ENCODE data around the gene SDF4. TPM values are rescaled to one million over a fixed set of nuclear protein-coding genes. Genes with fewer than 3 reads are reported as not detected.
"Not testable (repeated sequence)": the region's sequence is repeated elsewhere in the genome, so short reads cannot be mapped to it uniquely, and the experiment has no call there.

SDF4 gene
- total RNA-seq, 2 experiments from 2014 or later, result 142 to 147 TPM

DNA sequence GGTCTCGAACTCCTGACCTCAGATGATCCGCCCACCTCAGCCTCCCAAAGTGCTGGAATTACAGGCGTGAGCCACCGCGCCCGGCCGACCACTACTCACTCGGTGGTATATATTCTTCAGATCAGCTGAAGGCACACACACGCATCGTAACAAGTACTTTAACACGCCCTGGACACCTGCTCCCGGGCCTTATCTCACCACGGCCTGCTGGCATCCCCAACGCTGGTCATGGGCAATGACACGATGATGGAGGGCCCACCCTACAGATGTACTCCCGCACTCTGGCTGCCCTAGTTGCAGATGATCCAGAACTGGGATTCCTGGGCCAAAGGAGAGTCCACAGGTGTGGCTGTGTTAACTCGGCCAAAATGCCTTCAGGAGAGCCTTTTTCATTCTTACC, 30.3 kb upstream of the SDF4 start:
- CTCF ChIA-PET, result no interaction called here

DNA sequence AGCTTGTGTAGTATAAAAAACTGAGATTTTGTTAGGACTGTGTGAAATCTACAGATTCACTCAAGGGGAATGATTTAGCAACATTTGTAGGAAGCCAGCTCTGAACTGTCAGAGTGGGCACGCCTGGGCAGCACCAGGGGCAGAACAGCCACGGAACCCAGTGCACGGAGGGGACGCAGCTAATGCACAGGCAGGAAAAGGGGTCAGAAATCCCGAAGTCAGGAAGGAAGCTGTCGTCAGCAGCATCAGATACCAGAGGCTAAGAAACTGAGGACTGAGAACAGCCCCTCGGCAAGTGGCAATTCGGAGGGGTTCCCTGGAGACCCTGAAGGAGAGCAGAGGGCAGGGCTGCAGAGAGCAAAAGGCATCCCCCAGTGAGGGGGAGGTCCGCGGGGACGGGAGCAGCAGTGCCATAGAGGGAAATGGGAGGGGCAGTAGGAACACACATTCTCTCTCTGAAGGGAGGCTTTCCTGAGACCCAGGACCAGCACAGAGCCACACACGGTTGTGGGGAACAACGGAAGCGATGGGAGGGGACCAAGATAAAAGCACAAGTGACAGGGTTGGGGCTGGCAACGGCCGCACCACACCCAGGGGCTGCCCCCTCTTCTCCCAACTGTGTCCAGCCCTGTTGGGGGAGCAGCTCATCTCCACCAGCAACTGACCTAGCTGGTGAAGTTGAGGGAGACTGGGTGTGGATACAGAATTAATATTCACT, 29.2 kb upstream of the SDF4 start:
- POLR2A ChIA-PET, result no interaction called here
- CTCF ChIA-PET, result interaction anchor here (0.7 to 0.9 kb wide), 3 partner anchors 10 to 31 kb away, joined by 3 to 5 read pairs (median 3); no protein-coding TSS in a partner anchor

More for the DNA sequence above, 30.3 kb upstream of the SDF4 start:
- POLR2A ChIA-PET, result no interaction called here

DNA sequence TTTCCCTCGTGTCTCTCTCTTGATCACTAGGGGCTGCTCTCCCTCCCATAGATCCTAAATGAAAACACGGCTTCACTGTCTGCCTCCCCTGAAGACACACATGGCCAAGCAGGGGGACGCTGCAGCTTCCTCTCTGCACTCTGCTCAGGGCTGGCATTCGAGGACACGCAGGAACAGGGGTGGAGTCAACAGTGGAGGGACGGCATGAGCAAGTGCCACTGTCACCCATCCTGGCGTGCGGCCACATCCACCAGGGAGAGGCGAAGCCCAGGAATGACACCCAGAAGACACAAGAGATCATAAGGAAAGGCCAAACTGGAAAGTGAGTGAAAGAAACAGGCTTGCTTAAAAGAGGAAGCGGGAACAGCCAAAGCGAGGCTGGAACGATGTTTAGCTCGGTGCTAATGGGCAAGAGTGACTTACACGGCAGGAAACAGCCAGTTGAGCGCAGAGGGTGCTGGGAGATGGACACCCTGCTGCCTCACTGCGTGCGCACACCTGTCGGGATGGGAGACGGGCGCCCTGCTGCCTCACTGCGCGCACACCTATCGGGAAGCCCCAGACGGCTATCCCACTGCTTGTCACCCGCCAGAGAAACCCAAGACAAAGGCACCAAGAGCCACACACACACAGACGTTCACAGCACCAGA, 28.3 kb upstream of the SDF4 start:
- ChIA-PET POLR2A (interaction anchor here (0.7 kb wide), 1 partner anchor 44 kb away, joined by 3 read pairs; no protein-coding TSS in a partner anchor), CTCF (no interaction called here)

DNA sequence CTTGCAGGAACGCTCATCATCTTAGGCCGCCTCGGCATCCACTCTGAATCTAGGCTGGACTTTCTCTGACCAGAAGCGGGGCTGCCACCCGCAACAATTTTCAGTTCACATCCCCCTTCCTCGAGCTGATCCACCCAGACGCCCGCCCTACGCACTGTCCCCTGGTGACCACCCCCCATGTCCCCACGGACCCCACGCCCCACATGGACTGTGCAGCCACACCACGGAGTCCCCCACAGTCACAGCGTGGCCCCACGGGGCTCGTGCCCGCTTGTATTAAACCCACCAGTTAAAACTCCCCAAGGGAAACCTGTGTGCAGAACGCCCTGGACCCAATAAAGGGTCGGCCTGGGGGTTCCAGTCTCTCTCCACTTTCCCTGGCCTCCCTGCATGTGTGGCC, 27.7 kb upstream of the SDF4 start:
- POLR2A ChIA-PET, result no interaction called here
- CTCF ChIA-PET, result no interaction called here

DNA sequence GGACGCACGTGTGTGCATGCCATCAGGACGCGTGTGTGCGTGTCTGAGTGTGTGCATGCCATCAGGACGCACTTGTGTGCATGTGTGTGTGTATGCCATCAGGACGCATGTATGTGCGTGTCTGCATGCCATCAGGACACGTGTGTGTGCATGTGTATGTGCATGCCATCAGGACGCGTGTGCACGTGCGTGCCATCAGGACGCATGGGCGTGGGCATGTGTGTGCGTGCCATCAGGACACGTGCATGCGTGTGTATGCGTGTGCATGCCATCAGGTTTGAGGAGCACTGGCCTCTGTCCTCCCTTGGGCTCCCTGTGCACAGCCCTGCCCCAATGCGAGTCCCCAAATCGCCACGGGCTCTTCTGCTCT, 27.3 kb upstream of the SDF4 start:
- ChIA-PET CTCF (no interaction called here), POLR2A (no interaction called here)

DNA sequence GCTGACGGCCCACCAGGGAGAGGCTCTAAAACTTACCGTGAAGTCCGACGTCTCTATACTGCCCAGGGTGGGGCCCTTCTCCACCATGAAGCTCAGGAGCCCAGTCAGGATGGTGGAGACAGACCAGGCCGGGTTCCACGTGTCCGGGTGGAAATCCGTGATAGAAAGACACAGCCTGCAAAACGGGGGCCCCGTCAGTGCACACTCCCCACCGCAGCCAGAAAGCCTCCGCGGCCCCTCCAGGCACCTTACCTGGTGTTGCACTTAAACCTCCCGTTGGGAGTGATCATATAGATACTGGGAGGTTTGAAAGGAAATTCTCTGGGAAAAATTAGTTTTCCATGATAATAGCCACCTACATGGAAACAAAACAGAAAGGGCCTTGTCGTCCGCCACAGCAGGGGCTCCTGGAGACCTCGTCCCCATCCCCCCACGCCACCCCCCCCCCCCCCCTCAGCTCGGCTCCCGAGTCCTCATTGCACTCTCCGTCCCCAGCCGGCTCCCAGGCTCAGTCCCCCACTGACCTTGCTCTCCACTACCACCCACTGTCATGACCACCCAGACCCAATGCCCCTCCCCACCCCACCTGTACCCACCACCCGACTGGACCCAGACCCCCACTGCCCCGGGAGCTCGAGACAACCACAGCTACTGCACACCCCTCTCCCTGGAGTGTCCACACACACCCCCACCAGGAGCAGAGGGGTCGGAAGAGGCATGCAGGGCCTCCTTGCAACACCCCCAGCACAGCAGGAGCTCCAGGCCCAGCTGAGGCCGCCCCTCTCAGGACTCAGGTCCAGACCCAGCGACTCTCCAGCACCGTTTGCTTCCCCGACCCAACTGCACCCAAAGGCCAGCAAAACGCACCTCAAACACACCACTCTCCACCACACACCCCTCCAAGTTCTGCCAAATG, 25.4 kb upstream of the SDF4 start:
- CTCF ChIA-PET, result interaction anchor here (0.7 kb wide), 1 partner anchor 14 kb away, joined by 3 read pairs; no protein-coding TSS in a partner anchor
- POLR2A ChIA-PET, result interaction anchor here (0.6 kb wide), 1 partner anchor 137 kb away, joined by 4 read pairs; no protein-coding TSS in a partner anchor

DNA sequence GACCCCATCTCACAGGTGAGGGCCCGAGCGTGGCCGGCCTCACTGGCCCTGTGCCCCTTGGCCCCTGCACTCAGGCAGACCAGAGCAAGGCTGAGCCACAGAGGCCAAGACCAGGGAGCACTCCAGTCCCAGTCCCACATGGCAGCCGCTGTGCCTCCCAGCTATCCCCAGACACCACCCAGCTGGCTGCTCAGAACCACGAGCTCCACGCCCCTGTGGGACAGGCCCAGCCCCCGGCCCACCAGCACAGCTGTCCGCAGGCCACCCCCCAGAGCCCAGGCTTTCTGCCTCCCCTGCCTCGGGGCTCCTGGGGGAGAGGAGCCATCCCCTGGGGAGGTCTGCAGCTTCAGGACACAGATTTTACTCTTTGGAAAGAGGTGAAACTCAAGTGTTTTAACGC, 23.8 kb upstream of the SDF4 start:
- CTCF ChIA-PET, result interaction anchor here (1.4 kb wide), 1 partner anchor 9 kb away, joined by 5 read pairs; no protein-coding TSS in a partner anchor
- POLR2A ChIA-PET, result no interaction called here

DNA sequence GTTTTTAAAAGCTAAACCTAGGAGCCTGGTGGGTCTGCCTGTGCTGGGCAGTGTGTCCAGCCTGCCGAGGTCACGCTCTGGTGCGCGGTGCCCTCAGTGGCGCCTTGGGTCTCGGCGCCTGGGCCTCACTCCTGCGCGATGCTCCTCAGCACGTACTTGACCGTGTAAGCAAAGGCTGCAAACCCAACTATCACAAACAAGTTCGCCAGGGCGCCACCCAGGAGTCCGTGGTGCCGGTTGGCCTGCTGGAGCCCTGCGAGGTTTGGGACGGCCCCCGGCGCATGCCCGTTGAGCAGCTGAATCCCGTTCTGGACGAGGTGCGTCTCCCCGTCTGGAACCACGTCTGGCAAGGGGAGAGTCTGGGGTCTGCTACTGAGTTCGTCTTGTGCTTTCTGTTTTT, 23.3 kb upstream of the SDF4 start:
- ChIA-PET CTCF (interaction anchor here (0.7 to 1.4 kb wide), 2 partner anchors 9 to 37 kb away, joined by 3 to 5 read pairs; no protein-coding TSS in a partner anchor), POLR2A (no interaction called here)

DNA sequence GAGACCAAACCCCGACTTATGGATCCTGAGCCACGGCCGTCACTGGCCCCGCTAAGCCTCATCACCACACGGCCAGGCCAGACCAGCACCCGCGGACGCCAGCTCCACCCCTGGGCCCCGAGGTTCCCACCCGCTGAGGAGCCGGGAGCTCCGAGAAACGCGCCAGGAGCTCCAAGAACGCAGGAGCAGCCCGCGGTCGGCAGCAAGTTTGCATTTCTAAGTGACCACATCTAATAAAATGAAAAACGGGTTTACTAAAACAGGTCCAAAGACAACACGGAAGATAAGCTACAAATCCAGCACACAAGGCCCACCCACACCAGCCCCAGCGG, 22.8 kb upstream of the SDF4 start:
- ChIA-PET POLR2A (no interaction called here), CTCF (interaction anchor here (0.7 to 1.4 kb wide), 2 partner anchors 9 to 37 kb away, joined by 3 to 5 read pairs; no protein-coding TSS in a partner anchor)

DNA sequence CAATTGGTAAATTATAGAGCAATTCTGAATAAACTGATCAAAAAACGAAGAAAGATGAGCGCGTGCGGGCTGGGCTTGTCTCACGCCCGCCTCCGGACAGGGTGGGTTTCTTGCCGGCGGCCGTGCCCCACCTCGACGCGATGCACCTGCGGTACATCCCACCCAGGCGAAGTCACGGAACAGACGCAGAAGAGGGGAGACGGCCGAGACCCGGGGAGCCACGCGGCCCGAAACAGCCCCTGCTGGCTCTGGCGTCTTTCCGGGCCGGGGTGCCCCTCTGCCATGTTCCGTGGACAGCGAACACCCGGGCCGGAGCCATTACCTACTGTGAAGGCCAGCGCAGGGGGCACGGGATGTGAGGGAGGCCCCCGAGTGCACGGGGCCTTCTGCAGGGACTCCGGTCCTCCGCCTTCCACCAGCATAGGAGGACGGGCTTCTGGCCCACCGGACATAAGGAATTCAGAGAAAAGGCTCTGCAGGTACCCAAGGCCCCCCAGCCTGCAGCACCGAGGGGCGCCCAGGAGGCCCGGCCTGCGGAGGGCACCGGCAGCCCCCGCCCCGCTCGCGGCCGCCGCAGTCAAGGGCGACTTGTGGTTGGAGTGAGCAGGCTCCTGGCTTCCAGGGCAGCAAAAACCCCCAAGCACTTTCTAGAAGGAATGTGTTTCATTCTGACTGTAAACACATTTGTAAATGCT, 22.3 kb upstream of the SDF4 start:
- CTCF ChIA-PET, result interaction anchor here (1.4 kb wide), 1 partner anchor 10 kb away, joined by 5 read pairs; no protein-coding TSS in a partner anchor
- POLR2A ChIA-PET, result no interaction called here

DNA sequence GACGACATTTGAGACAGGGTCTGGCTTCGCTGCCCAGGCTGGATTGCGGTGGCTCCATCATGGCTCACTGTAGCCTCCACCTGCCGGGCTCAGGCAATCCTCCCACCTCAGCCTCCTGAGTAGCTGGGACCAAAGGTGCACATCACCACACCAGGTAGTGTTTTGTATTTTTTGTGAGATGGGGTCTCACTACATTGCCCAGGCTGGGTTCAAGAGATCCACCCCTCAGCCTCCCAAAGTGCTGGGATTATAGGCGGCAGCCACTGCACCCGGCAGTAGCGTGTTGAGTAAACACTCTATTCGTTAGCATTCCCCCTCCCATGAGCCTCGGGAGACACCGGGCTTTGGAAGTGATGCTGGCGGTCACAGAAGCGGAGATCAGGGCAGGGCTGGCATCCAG, 21.5 kb upstream of the SDF4 start:
- ChIA-PET CTCF (interaction anchor here (3.9 kb wide), 1 partner anchor 132 kb away, joined by 26 read pairs; no protein-coding TSS in a partner anchor), POLR2A (no interaction called here)

DNA sequence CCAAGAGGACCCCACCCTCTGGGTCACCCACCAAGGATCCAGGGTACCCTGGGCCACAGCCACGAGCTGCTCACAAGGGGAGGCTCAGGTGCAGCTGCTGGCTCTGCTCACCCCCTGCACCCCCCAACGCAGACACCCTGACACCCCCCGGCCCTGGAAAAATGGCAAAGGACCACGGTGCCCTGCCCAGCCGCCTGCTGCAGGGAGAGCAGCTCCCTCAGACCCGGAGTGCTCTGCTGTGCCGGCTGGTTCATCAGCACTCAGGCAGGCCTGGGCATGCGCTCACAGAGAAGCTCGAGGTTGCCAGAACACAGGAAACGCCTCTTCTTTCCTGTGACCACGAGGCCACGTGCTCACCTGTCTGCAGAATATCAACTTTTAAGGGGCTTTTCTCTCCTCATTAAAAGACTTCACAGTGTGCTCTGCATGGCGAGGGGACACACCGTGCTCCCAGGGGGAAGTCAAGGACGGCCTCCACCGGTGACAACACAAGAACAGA, 19.0 kb upstream of the SDF4 start:
- CTCF ChIA-PET, result interaction anchor here (0.7 to 3.9 kb wide), 9 partner anchors 10 to 218 kb away, joined by 3 to 26 read pairs (median 4); partner anchors contain the start of gene UBE2J2
- POLR2A ChIA-PET, result interaction anchor here (0.6 kb wide), 2 partner anchors 39 to 153 kb away, joined by 3 read pairs; no protein-coding TSS in a partner anchor

DNA sequence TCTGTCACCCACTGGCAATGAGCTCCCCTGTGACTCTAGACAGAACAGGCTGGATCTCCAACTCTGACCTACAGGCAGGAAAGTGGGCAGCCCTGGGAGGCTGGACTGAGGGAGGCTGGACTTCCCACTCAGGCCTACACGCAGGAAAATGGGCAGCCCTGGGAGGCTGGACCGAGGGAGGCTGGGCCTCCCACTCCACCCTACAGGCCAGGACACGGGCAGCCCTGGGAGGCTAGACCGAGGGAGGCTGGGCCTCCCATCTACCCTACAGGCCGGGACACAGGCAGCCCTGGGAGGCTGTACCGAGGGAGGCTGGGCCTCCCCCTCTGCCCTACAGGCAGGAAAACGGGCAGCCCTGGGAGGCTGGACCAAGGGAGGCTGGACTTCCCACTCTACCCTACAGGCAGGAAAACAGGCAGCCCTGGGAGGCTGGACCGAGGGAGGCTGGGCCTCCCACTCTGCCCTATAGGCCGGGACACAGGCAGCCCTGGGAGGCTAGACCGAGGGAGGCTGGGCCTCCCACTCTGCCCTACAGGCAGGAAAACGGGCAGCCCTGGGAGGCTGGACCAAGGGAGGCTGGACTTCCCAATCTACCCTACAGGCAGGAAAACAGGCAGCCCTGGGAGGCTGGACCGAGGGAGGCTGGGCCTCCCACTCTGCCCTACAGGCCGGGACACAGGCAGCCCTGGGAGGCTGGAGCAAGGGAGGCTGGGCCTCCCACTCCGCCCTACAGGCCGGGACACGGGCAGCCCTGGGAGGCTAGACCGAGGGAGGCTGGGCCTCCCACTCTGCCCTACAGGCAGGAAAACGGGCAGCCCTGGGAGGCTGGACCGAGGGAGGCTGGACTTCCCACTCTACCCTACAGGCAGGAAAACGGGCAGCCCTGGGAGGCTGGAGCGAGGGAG, 16.5 kb upstream of the SDF4 start:
- POLR2A ChIA-PET, CTCF ChIA-PET: not testable (repeated sequence)

DNA sequence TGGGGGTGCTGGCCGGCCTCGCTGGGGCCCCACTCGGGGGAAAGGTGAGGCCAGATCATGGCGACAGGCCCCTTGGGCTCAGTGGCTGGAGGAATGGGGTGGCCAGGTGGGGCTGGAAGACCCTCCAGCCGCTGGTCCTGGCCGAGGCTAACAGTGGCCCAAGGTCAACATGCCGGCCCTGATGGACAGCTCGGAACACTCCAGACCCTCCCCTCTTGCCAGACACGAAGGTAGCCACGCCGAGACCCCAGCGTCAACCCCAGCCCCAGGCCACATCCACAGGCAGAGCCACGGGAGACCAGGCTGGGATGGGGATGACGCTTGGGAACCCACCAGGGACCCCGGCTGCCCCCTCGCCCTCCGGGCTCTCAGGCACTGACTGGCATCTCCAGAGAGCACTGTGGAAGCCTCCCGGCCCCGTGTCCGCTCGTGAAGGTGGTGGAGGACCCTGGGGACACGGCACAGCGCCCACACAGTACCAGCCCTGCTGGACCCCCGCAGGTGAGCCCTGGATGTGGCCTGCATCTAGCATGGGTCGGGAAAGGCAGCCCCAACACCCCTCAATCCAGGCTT, 15.6 kb upstream of the SDF4 start:
- ChIA-PET POLR2A (no interaction called here), CTCF (interaction anchor here (1.9 kb wide), 1 partner anchor 125 kb away, joined by 5 read pairs; no protein-coding TSS in a partner anchor)

DNA sequence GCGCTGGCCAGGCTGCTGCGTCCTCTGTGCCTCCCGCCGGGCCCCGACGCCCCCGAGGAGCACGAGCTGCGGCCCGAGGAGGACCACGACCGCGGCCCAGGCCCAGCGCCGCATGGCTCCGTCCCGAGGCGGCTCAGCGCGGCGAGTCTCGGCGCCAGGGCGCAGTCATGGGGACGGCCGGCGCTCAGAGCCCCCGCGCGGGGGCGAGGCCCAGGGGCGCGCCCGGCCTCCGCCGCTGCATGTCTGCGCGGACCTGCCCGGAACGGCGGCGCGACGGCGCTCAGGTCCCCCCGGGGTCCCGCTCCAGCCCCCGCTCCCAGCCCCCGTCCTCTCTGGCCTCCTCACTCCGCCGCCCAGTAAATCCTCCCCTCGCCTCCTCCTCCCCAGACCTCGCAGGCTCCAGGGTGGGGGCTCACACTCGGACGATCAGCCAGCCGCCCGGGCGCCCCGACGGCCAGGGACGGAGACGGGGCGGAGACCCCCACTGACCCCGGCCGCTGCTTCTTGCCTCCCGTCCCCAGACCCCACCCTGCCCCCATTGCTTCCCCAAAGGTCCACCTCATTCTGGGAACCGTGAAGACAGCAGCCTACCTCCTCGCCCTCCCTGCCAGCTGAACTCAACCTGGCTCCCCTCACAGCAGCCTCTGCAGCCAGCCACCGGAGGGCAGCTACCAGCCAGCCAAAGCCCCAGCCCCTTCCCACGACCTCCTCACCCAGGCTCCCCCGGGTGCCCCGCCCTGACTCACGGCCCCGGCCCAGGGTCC, 15.0 kb upstream of the SDF4 start, which contains the start of gene C1QTNF12:
Gene C1QTNF12 (minus strand): TSS at position 146 of the 764 bp plus-strand sequence. CDS start 32 bp downstream, at position 114.
- CTCF ChIA-PET, result interaction anchor here (1.9 kb wide), 1 partner anchor 124 kb away, joined by 5 read pairs; no protein-coding TSS in a partner anchor
- POLR2A ChIA-PET, result no interaction called here

DNA sequence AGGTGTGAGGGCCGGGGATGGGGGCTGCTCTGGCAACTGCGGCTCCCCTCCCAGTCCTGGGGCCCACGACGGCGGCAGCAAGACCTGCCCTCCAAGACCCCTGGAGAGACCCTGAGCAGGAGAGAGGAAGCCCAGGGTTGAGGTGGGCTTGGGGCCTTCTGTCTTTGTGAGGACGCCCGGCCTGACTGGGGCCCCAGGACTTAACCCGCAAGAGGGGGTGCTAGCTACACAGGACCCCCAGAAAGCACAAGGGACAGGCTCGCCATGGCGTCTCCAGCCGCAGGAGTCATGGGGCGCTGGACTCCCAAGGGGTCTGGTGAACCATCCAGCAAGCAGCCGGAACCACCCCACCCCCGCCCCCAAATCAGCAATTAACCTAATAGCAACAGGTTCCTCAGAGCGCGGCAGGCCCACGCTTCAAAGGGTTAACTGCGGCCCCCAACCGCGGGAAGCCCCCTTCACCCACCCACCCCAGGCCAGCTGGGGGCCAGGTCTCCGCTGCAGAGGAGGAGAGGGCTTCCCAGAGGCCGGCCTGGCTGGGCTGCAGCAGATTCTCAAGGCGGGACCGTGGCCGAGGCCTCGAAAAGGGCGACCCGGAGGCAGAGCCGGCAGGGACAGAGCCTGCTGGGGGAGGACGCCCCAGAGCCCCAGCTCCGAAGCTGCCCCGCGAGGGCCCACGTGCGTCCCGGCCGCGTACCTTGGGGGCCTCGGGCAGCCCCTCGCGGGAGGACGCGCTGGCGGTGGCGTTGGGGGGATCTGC, 14.2 kb upstream of the SDF4 start:
- POLR2A ChIA-PET, result no interaction called here
- CTCF ChIA-PET, result interaction anchor here (1.9 kb wide), 1 partner anchor 123 kb away, joined by 5 read pairs; no protein-coding TSS in a partner anchor

Data from activated CD8-positive, alpha-beta memory T cell treated with anti-CD3 and anti-CD28 coated beads for 36 hours (primary cell).